Middle frontal gyrus (tissue), 1 donor: ENCODE data around the gene TSPAN7.

Source experiments
- DNase-seq: peaks from one replicate; pipeline ENCODE4 v3.0.0-alpha.2; 2015; ENCODE audit warnings: low spot score; ENCODE audit errors: extremely low spot score

Gene TSPAN7

DNA sequence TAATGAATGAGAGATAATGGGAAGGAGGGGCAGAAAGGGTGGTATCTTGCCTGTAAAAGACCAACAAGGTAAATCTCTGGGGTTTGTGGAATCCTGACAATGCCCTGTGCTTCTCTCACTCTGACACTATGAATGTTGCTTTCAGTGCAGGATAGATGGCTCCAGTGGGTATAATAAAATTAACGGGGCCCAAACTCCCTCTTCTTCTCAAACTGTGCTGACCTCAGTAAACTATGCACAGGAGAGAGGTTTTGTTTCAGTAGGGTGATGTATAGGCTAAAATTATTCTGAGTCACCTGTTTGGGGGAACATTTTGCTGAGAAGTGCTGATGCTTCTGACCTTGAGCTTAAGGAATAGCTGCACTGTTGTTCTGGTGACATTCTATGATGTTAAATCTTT lies 82.6 kb downstream of the TSPAN7 start:
- no peak for DNase-seq

DNA sequence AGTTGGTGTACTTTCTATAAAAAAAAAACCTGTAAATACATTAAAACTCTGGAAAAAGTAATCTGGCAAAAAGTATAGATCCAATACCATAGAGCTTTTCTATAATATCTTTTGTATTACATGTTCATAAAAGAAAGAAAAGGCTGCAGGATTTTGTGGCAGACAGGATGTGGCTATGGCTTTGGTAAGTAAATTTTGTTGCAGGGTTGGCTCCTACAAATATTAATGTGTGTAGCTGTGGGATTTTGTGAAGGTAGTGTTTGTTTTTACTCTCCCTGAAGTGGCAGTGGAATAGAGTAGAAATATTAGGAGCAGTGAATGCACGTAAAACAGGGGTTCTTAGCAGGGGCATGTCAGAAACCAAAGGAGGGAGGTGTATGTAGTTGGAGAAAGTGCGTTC lies 84.8 kb downstream of the TSPAN7 start:
- no peak for DNase-seq

DNA sequence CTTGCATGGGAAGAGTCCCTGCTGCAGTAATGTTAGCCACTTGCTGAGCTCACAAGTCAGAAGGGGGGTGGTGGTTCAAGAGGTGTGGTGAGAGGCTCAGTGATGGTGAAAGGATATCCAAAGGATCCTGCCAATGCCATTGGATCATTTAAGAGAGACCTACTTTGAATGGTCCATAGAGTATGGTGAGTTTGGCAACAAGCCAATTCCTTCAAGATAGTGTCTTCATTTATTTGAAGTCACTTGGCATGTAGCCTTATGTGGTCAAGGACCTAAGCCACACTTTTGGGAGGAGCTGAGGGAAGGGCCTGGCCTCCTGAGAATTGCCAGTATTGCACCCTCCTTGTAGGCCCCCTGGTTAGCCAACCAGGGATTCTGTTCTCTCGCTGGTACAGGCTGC lies 87.9 kb downstream of the TSPAN7 start:
- no peak for DNase-seq

DNA sequence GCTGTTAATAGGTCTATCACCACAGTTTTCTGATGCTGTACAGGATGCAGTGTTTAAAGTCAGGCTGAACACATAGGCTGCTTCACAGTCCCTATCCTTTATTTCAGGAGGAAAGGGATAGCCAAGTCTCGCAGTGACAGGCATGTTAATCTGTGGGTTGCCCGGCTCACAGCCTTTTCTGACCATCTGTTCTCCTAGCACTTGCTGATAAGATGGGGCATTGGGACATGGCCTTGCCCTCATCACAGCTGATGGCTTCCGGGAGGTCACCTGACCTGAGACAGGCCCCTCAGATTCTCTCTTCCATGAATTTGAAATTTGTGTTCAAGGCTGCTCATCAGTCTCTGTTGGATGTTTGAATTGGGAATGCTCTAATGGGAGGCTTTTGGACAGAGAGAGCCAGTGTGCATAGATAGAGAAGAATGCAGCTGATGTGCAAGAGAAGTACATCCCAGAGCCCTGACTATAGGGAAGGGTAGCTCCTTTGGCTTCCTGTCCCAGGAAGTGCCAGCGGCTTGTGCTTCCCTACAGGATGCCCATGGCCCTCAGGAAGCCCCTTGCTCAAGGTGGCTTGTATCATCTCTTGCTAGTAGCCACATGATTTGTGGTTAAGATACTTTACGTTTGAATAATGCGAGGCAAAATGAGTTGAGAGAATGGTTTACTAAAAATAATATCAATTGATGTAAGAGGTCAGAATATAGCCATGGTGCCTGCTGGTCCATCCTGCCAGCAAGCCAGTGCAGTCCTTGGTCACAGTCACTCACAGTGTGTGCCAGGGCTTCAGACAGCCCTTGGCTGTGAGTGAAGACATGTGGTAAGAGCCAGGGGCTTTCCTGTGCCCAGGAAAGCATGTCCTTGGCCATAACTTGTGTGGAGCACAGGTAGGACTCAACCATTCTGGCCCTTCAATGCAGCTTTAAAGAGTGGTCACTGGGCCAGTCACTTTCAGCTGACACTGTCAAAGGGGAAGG lies 88.6 kb downstream of the TSPAN7 start:
- DNase-seq: no peak

DNA sequence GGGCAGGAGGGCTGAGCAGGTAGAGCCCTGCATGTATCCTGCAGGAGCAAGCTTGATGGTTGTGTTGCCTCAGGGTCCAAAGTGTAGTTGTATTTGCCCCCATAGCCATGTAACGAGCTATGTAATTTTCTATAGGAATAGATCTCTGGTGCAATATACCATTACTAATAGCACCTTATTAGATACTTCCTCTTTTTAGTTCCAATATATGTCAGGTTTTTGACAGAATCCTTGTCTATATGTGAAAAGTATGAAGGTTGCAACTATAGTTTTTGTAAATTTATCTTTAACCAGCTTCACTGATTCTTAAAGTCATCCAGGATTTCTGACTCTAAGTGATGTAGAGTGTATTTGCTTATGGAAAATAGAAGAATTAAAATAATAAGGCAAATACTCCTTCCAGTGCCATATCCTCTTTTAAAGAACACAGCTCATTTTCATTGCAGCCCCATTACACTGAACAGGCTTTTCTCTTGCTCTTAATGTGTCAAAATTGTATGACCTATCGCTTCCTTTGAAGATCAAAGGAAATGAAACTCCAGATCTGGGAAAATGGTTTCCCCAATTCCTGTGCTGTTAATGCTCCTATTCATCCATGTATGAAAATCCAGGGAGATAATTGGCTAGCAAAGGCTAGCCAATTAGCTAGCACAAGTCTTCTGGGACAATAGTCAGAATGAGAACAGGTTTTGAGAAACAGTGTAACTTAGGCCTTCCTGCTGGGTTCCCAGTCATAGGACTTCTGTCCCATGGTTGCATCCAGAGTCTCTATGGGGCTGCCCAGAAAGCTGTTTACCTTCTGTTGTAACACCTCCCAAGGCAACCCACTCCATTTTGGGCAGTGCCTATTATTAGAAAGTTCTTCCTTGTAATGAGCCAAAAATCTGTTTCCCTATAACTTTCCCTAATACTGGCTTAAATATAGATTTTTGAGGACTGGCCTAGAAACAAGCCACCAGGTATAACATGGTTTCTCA lies 90.6 kb downstream of the TSPAN7 start:
- no peak for DNase-seq

DNA sequence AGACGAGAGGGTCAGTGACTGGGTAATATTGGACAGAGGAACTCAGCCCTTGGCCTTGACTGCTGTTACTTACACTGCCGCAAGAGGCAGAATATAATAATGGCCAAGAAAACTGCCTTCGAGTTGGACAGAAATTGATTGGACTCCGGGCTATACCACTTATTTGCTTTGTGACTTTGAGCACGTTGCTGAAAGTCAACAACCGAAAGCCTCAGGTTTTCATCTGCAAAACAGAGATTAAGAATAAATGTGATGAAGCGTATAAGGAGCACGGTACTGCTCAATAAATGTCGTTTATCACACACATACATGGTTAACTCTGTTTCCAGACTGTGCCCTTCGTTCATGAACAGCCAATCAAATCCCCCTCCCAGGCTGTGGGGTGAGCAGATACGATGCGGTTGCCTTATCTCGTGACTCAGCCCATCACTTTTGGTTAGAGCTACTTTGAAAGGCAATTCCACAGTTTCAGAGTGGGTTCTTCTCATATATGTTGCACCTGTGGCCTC lies 91.6 kb downstream of the TSPAN7 start:
- DNase-seq: no peak

DNA sequence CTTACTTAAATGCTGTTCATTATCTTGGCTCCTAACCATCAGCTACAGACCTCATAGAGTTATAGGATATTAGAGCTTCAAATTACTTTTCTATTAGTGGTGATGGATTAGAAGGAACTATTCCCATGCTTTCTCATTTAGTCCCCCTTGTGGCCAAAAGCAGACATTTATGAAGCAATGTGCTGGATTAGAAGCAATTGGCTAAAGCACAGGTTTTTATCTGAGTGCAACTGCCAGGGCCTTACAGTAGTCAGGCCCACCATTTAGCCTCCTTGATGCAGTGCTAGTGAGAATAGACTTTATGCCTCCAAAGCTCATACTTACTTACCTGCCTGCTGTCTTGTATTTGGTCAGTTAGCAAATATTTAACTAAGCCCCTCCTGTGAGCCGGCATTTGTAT lies 93.0 kb downstream of the TSPAN7 start:
- no peak for DNase-seq

DNA sequence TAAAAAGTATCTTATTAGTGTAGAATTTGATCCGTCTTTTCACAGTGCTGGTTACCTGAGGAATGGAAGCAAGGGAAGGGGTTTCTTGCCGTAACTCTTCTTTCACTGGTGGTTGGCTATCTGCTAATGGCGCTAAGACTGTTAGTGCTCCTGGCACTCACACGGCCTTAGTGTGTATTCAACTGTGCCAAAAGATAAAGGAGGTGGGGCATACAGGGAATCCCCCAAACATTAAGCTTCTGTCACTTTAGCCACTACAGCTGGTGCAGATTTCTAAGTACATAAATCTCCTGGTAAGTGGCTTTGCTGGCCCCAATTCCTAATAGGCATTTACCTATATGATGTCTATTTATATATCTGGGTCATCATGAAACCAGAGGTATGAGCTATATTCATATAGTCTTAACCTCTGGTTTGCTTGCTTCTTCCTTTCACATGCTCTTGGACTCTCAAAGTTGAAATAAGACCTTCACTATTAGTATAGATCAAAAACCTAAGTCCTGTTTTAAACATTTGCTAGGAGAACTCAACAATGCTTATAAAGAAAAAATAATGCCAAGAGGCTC lies 95.1 kb downstream of the TSPAN7 start:
- DNase-seq: no peak

DNA sequence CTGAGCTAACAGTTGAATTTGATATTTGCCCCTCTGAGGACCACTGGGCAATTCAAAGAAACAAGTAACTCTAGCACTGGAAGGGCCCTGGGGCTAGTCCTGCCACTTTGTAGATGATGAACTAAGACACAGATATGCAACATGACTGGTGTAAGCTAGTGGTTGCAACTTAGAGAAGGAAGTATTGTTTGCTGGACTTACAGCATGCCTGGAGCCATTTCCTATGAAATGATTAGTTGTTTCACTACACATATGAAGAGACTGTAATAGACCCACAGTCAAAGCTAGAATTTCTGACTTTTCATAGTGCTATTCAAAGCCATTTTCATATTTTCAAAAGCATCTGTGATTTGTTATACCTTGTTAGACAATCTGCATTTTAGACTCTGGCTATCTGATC lies 96.2 kb downstream of the TSPAN7 start:
- DNase-seq: no peak

DNA sequence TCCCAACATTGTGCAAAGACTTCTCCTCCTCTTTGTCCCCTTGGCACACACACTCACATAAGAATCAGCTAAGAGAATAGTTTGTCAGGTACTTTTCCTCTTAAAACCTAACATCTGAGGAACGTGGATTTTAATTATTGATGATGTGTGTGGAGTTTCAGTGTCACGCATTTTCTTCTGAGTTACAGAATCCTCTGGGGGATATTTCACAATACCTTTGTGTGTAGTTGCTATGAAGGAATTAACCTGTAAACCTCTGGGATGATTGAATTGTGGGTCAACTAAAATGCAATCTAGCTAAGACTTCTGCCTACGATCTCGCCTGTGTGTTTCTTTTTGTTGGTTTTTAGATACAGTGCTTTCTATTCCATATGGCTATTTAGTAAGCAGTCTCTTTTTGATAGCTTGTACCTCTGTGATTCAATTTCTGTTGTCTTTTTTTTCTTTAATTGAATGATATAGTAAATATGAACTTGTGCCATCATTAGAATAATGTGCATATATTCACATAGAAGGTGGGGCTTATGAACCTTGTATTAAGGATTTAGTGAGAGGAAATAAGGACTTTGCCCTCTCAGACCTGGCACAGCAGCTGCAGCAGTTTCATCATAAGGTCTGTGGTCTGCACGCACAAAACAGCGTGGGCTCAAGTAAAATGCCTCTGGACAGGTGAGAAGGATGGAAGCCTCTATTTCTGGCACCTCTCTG lies 99.2 kb downstream of the TSPAN7 start:
- no peak for DNase-seq

DNA sequence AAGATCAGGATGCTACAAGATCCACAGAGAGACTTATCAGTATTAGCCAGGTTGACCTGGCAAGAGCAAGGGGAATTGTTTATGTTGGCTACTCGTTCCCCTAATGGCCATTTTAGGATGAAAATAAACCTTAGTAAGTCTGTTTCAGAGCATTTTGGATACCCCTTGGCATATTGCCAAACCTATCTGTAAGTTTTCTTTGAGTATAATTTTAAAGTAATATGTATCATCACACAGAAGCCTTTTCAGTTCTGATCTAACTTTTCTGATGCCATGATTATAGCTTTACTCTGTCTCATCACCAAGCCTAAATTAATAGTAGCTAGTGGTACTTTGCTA lies 99.7 kb downstream of the TSPAN7 start:
- DNase-seq: no peak

DNA sequence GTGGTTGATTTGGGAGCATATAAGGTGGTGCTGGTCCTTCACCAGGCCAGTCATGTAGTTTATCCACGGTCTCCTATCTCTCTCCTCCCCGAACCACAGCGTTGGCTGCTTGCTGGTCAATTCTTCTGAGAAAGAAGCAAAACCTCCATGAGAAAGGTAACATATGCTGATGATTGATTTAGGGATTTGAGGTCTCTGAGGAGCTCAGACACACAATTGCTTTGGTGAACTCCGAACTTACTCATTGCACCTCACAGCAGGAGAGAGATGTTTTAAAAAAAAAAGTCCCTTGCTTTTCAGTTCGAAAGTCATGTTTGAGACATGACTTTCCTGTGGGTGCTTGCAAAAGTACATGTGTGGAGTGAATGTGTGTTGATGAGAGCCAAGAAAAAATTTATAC lies 100.2 kb downstream of the TSPAN7 start:
- no peak for DNase-seq

DNA sequence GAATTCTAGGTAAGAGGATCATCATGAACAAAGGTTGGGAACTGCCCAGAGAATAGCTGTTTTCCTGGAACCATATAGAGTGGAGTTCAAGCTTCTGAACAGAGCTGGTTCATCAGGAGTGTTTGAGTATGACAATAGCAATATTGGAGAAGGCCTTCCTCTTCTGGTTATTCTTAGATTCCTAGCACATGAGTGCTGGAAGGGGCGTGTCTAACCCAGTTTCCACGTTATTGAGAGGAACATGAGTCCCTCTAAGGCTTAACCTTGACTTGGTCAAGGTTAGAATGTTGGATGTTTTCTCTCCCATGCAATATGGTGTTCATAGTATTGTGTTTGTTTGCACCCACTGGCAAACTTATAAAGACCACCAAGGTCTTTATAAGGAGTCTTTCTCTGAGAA lies 101.3 kb downstream of the TSPAN7 start:
- no peak for DNase-seq

DNA sequence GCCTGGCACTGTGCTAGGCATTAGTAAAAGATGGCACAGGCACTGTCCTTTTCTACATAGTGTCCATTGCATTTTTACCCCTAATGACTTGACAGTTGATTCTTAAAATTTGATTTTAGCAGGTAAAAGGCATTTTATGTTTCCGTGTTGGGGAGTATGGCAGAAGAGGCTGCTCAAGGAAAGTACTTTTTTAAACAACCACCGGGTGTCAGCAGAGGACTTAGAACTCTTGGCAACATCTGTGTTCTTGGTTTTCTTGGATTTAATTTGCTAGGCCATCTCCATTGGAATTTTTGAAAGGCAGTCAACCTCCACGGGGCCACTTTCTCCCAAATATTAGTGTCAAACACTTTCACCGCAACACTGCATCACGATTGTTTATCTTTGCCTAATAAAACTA lies 102.9 kb downstream of the TSPAN7 start:
- DNase-seq: no peak

DNA sequence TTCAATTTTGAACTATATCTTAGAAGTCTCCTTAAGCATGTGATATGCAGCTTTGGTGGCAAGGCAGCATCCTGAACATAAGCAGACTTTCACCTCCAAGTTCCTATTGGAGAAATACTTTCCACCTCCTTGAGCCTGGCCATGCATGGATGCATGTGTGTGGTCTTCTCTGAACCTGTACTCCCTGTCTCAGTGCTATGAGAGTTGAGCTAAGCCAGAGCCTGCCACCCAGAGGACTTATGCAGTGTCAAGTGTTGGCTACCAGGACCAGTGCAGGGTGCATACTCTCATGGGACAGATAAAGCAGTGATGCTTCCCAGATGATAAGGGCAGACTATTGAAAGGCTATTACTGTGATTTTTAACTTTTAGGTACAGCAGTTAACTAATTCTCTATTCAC lies 105.6 kb downstream of the TSPAN7 start:
- no peak for DNase-seq

DNA sequence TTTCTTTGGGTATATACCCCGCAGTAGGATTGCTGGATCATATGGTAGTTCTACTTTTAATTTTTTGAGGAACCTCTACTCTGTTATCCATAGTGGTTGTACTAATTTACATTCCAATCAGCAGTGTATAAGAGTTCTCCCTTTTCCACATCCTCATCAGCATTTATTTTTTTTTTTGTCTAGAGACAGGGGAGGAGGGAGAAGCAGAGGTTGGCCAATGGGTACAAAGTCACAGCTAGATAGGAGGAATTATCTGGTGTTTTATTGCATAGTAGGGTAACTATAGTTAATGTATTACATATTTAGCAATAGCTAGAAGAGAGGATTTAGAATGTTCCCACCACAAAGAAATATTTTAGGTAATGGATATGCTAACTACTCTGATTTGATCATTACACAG lies 107.4 kb downstream of the TSPAN7 start:
- DNase-seq: no peak

DNA sequence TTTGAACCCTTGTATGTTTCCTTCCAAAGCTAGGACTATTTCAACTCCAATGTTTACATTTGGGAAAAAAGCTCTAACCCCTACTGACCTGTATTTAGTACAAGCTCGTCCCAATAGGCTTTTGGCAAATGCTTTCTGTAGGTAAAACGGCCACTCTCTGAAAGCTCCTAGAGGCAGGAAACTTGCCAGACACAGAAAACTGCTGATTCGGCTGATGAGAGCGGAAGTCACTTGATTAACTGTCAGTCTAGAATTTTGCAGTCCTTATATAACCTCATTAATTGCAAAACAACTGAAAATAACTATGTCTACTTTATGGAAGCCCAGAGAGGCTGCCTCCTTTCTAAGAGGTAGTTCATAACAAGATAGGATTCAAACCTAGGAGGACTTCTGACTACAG lies 108.1 kb downstream of the TSPAN7 start:
- no peak for DNase-seq

DNA sequence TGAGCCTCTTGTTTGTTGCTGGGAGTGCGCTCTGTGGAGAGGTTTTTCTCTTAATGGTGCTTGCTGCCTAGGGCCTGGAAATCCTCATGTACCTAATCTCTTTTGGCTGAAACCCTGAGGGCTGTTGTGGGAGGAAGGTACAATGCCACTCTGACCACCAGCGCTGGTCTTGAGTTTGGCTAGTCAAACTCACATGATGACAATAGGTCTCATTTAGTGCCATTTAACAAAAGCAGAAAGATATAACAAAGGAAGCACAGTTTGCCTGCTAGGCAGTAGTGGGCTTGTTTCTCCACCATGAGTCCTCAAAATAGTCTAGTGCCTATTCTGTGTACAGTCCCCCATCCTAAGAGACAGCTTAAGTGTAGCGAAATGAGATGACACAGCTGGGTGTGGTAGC lies 111.3 kb downstream of the TSPAN7 start:
- DNase-seq: no peak

DNA sequence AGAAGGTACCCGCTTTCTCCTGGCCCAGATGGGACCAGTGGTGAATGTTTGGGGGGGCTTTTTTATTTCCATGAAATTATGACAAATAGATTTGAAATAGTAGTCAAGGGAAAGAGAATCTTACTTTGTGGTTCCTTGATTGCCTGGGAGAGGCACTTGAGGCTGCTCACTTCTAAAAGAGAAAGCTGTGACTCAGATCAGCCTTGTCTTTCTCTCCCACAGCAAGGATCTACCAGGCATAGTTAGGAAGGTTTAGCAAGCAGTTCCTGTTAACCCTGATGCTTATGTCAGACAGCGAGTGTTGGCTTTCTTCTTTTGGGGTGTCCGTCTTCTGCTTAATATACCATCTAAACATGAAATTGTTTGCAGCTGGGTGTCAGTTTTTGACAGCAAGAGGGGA lies 114.5 kb downstream of the TSPAN7 start:
- no peak for DNase-seq

DNA sequence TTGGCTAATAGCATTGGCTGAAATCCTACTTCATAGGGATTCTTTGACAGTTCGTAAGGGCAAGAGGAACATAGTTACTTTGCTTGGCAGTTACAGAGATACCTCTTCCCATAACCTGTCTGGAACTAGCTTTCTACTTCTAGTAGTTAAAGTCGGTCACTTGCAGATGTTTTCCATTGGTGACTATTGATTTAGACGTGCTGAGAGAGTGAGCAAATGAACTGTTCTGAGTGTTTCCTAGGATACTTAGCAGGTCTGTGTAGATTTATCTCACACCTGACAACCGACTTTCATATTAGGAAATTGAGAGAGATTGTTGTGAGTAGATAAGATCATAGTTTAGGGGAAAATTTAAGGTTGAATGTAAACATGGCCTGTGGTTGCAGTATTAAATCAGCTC lies 116.8 kb downstream of the TSPAN7 start:
- DNase-seq: no peak

DNA sequence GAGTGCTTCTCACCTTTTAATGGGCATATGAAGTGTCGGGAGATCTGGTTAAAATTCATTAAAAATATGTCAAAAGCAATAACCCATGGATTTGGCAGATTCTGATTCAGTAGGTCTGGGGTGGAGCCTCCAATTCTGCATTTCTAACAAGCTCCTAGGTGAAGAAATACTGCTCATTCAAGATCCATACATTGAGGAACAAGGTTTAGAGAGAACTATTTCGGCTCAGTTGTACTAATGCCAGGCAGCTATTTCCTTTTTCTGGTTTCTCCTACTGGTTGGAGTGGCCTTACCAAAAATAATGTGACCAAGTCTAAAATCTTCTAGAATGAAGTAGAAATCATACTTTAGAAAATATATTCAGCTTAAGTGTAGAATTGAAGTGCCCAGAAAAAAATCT lies 117.5 kb downstream of the TSPAN7 start:
- DNase-seq: no peak
